OCI-LY3 (cell line): ENCODE measurements around the gene ZNF429.

ENCODE experiments used
- EZH2phosphoT487 ChIP-seq: fragments of 200-600 bp; shearing (Covaris generic); IDR thresholded peaks from 2 replicates; pipeline ENCODE4 v1.6.1; 2018; ENCODE audit warnings: antibody characterized with exemption, mixed run types, low read depth
- TF ChIP-seq, protein P1 (sequence below): fragments of 200-600, 300-600 bp; sonication (generic); IDR thresholded peaks from 2 replicates; pipeline ENCODE4 v1.5.1; 2014; ENCODE audit warnings: antibody characterized with exemption, low read length, low read depth

GRCh38 chr19:21580818-21581217, 75.4 kb downstream of the ZNF429 start:
- TF ChIP-seq, protein P1, sequence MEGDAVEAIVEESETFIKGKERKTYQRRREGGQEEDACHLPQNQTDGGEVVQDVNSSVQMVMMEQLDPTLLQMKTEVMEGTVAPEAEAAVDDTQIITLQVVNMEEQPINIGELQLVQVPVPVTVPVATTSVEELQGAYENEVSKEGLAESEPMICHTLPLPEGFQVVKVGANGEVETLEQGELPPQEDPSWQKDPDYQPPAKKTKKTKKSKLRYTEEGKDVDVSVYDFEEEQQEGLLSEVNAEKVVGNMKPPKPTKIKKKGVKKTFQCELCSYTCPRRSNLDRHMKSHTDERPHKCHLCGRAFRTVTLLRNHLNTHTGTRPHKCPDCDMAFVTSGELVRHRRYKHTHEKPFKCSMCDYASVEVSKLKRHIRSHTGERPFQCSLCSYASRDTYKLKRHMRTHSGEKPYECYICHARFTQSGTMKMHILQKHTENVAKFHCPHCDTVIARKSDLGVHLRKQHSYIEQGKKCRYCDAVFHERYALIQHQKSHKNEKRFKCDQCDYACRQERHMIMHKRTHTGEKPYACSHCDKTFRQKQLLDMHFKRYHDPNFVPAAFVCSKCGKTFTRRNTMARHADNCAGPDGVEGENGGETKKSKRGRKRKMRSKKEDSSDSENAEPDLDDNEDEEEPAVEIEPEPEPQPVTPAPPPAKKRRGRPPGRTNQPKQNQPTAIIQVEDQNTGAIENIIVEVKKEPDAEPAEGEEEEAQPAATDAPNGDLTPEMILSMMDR = no peak
- no peak for TF ChIP-seq EZH2phosphoT487
